Muscle layer of duodenum (tissue), 2 donors: ENCODE data around the gene ADGRL3.

Experiments used
- H3K27ac ChIP-seq: one replicate; pipeline ENCODE4 v1.7.0; 2013; ENCODE audit warnings: mild to moderate bottlenecking, low read length
- H3K27me3 ChIP-seq: one replicate; pipeline ENCODE4 v1.7.0; 2013; ENCODE audit warnings: low read depth, mild to moderate bottlenecking, control low read depth, low read length
- H3K36me3 ChIP-seq, 2 donors: one replicate each; pipeline ENCODE4 v1.7.0; 2013; ENCODE audit warnings: low read length in 2 of 2, control low read depth in 1 of 2, mild to moderate bottlenecking in 1 of 2; ENCODE audit not compliant: insufficient read depth in 2 of 2, control insufficient read depth in 1 of 2
- H3K4me1 ChIP-seq, 2 donors: one replicate each; pipeline ENCODE4 v1.7.0; 2013; ENCODE audit warnings: low read length in 2 of 2, mild to moderate bottlenecking in 2 of 2, control low read depth in 1 of 2, moderate library complexity in 1 of 2; ENCODE audit not compliant: insufficient read depth in 2 of 2, control insufficient read depth in 1 of 2
- H3K4me3 ChIP-seq, 2 donors: one replicate each; pipeline ENCODE4 v1.7.0; 2013; ENCODE audit warnings: low read length in 2 of 2, low read depth in 1 of 2, mild to moderate bottlenecking in 1 of 2
- H3K9me3 ChIP-seq, 2 donors: one replicate each; pipeline ENCODE4 v1.7.0; 2013; ENCODE audit warnings: low read length in 2 of 2, control low read depth in 1 of 2, mild to moderate bottlenecking in 1 of 2; ENCODE audit not compliant: control insufficient read depth in 1 of 2
- donor health status: healthy.

ADGRL3 gene

DNA sequence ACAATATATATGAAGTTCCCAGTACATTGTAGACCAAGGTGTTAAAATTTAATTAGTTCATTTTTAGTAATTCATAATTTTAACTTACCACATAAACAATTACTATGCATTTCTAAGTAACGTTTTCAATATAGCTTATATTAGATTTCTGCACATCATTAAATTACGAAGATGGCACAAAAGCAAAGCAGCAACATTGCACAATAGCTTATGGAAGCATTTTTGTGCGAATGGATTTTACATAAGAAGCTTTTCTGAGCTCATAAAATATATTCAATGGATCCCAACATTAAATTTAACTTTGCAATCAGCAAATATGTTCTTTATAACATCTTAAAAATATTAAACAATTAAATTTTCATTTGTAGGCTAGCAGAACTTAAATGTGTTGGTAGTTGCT is 875.4 kb downstream of the ADGRL3 start:
- Histone ChIP-seq H3K9me3 (no peaks in the 10 kb centered on the region), H3K4me3 (no peak overlapping the region), H3K27me3 (no peaks in the 10 kb centered on the region), H3K4me1 (no peaks in the 10 kb centered on the region), H3K27ac (no peak overlapping the region), H3K36me3 (no peaks in the 10 kb centered on the region)

DNA sequence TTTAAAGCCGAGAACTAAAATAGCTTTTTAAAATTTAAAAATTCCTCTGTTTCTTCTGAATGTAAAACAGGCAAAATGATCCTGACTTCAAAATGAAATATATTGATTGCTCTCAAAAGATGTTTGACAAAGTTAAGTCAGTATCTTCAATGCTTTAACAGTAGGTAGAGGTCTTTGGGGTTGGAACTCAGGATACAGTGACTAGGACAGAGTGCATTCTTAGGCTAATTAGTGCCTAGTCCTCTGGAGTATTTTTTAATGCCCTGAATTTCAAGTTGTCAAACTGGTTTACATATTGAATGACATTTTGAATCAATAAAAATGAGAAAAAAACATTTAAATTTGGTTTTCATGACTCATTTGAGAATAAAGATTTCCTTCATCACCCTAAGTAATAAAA is 877.3 kb downstream of the ADGRL3 start:
- Histone ChIP-seq H3K27me3 (no peaks in the 10 kb centered on the region), H3K27ac (no peak overlapping the region), H3K36me3 (no peaks in the 10 kb centered on the region), H3K9me3 (no peaks in the 10 kb centered on the region), H3K4me3 (no peak overlapping the region), H3K4me1 (no peaks in the 10 kb centered on the region)

DNA sequence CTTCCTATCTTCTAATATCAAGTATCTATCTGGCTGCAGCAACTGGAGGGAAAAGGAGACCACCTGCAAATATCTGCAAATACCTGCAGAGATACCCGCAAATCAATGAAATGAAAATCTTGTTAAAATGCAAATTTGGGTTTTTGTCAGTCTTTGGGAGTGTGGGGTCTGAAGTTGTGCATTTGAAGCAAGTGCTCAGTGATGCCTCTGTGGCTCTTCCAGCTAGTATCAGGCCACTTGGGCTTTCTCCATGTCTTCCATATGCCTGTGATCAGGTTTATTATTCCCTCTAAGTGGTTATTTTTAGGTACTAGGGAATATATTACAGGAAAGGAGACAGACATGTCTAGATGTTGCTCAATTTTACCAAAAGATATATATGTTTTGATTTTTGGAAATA is 880.3 kb downstream of the ADGRL3 start:
- H3K27me3 ChIP-seq, result no peaks in the 10 kb centered on the region
- no peaks in the 10 kb centered on the region for H3K9me3 ChIP-seq
- H3K4me1 ChIP-seq, result no peaks in the 10 kb centered on the region
- H3K4me3 ChIP-seq, result no peak overlapping the region
- H3K27ac ChIP-seq, result no peak overlapping the region
- no peaks in the 10 kb centered on the region for H3K36me3 ChIP-seq

DNA sequence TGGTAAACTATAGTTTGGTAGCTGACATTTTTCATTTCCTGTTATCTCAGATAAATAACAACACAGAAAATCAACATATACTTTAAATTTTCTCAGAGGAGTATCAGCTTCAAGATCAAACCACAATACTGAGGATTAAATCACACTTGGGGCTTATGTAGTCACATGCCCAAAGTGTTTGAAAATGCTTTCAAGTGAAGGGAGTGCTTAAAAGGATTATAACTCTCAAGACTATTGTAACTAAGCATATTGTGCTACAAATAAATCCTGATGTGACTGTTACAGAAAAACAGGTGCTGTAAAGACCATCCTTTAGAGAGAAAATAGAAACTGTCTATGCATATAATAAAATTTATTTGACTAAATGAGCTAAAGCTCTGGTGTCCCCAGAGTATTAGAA is 887.6 kb downstream of the ADGRL3 start:
- Histone ChIP-seq H3K36me3 (no peaks in the 10 kb centered on the region), H3K9me3 (no peaks in the 10 kb centered on the region), H3K27me3 (no peaks in the 10 kb centered on the region), H3K4me3 (no peak overlapping the region), H3K27ac (no peak overlapping the region), H3K4me1 (no peaks in the 10 kb centered on the region)

DNA sequence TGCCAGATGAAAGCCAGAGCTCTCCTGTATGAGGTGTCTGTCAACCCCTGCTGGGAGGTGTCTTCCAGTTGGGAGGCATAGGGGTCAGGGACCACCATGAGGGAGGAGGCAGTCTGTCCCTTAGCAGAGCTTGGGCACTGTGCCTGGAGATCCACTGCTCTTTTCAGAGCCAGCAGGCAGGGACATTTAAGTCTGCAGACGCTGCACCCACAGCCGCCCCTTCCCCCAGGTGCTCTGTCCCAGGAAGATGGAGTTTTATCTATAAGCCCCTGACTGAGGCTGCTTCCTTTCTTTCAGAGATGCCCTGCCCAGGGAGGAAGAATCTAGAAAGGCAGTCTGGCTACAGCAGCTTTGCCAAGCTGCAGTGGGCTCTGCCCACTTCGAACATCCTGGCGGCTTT is 893.6 kb downstream of the ADGRL3 start:
- Histone ChIP-seq H3K4me1 (no peaks in the 10 kb centered on the region), H3K9me3 (peaks cover 0 to 2% of the 10 kb centered on the region in 2 donors), H3K36me3 (no peaks in the 10 kb centered on the region), H3K4me3 (no peak overlapping the region), H3K27ac (no peak overlapping the region), H3K27me3 (no peaks in the 10 kb centered on the region)

DNA sequence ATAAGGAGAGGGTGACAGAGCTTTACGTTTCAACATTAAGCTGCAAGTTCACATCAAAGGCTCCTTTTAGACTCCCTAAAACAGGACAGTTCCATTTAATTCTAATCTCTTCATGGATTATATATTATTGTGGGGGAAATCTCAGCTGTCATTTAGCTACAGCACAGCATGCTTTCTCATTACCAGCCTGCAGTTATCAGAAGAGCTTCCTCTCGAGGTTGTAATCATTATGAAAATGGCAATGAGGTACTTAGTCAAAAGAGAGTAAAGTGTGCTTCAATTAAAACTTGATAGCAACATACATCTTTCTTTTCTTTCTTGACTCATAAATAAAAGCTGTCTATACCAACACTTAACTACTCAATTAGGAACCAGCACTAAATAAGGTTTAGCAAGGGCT is 896.8 kb downstream of the ADGRL3 start:
- Histone ChIP-seq H3K36me3 (no peaks in the 10 kb centered on the region), H3K4me3 (no peak overlapping the region), H3K4me1 (no peaks in the 10 kb centered on the region), H3K27me3 (no peaks in the 10 kb centered on the region), H3K27ac (no peak overlapping the region), H3K9me3 (peaks cover 0 to 2% of the 10 kb centered on the region in 2 donors)

DNA sequence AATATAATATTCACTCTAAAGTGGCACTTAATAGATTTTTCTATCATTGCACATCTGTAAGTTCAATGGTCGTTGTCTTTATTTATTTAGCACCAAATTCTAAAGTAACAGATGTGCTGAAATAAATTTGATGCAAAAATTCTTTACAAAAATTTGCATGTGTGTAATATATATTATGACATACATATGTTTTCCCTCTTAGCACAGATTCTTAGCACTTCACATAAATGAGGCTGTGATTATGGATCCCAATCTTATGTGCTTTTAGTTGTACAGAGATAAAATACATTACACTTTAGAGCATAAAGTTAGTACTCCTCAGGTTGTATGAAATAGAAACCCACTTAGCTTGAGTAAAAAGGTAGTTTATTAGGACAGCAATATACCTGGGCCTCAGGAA is 915.1 kb downstream of the ADGRL3 start:
- no peak overlapping the region for H3K4me3 ChIP-seq
- H3K27me3 ChIP-seq, result no peaks in the 10 kb centered on the region
- no peaks in the 10 kb centered on the region for H3K36me3 ChIP-seq
- H3K9me3 ChIP-seq, result no peaks in the 10 kb centered on the region
- H3K4me1 ChIP-seq, result no peaks in the 10 kb centered on the region
- no peak overlapping the region for H3K27ac ChIP-seq

DNA sequence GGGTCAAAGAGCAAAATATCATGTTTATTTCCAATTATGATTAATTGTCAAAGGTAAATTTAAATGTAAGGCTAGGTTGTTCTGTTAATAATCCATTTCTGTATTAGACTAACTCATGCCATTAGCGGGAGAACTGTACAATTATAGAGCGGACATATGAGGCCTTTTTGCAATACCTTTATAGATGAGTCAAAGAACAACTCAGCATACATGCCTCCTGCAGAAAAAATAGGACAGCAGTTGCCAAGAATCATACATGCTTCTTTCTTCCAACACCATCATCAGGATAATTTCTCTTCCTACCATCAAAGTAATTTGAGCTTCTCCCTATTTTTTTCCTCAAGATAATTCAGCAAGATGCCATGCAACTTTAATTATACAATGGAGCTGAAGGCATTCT is 917.8 kb downstream of the ADGRL3 start:
- H3K4me1 ChIP-seq, result no peaks in the 10 kb centered on the region
- no peak overlapping the region for H3K27ac ChIP-seq
- H3K9me3 ChIP-seq, result no peaks in the 10 kb centered on the region

DNA sequence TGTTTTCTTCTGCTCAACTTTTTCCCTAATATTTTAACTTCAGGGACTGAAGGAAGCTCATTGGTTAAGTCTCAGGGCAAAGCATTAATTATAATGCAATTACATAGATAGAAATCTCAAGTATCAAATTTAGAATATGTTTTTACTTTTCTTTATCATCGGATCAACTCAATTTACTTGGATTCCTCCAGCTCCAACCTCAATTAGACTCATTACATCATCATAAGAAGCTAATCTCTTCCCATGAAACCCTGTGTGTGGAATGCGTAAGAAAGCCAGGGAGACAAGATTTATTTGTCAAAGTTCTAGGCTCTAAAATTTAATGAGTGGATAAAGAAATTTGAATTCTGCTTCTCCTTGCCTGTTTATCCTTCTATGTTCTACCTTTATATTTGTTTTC is 918.4 kb downstream of the ADGRL3 start:
- Histone ChIP-seq H3K9me3 (no peaks in the 10 kb centered on the region), H3K4me3 (no peak overlapping the region), H3K27ac (no peak overlapping the region), H3K4me1 (no peaks in the 10 kb centered on the region), H3K27me3 (no peaks in the 10 kb centered on the region), H3K36me3 (no peaks in the 10 kb centered on the region)

More for the DNA sequence above, 917.8 kb downstream of the ADGRL3 start:
- no peak overlapping the region for H3K4me3 ChIP-seq
- no peaks in the 10 kb centered on the region for H3K36me3 ChIP-seq
- no peaks in the 10 kb centered on the region for H3K27me3 ChIP-seq

DNA sequence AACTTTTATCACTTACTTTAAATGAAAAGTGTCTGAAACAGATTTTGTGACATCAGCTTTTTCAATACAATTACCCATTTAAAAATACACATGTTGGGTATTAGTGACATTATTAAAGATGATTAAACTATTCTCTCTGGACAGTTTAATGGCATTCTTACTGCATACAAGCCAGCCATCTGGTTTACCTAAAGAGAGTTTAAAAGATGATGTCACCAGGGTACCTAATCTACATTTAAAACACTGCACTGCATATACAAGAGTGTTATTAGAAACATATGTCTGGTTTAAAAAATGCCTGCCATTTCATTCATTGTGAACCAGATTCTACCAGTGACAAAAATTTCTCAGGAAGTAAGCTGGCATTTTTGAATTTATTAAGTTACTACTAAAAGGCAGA is 919.1 kb downstream of the ADGRL3 start:
- no peaks in the 10 kb centered on the region for H3K9me3 ChIP-seq
- H3K27me3 ChIP-seq, result no peaks in the 10 kb centered on the region
- no peak overlapping the region for H3K4me3 ChIP-seq
- H3K36me3 ChIP-seq, result no peaks in the 10 kb centered on the region
- no peak overlapping the region for H3K27ac ChIP-seq
- H3K4me1 ChIP-seq, result no peaks in the 10 kb centered on the region

DNA sequence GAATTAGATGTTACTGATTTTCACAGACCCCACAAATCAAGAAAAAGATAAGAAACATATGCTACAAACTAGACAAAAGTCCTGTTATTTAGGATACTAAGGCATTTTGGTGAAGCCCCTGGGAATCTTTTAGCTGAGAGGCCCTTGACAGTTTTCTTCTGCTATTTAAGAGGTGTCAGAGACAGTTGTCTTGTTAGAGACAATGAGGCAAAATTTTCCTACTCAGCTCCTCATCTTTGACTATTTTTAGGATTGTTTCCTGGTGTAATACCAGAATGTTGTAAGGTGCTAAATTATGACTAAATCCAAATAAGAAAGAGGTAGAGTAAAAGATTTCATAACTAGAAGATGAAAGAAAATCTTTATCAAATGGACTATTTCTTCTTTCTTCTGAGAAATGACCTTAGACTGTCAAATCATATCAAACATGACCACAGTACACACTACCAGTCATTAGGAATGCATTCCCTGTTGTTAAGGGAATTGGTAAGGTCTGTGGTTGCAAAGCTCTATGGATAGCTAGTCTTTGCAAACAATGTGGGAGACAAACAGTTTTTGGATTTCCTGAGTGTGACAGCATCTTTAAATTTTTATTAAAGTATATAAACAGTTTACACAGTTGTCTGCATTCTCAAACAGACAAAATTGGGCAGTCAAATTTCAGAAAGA is 926.1 kb downstream of the ADGRL3 start:
- H3K4me1 ChIP-seq, result no peaks in the 10 kb centered on the region
- H3K36me3 ChIP-seq, result no peaks in the 10 kb centered on the region

More for the DNA sequence above, 926.1 kb downstream of the ADGRL3 start:
- Histone ChIP-seq H3K27ac (no peak overlapping the region), H3K4me3 (no peak overlapping the region), H3K27me3 (no peaks in the 10 kb centered on the region), H3K9me3 (no peaks in the 10 kb centered on the region)
